ENCODE data around the gene S100A9. TPM values are rescaled to one million over a fixed set of nuclear protein-coding genes. Genes with fewer than 3 reads are reported as not detected.
A peak's percentile ranks its signal among the peaks of the same experiment; 100 is the strongest.

S100A9 gene
- total RNA-seq, 2 experiments from 2014 or later: 35.3 to 43.6 TPM

GRCh38 chr1:153336650-153337049 is 21.0 kb upstream of the S100A9 start:
- peaks cover 8% of the 10 kb centered on the region for H3K4me1 ChIP-seq (ENCODE audit: insufficient read depth, low read length)
- POLR2A ChIA-PET: no interaction called here
- no peak for DNase-seq
- H3K27me3 Mint-ChIP-seq: no peaks in the 10 kb centered on the region
- H3K36me3 Mint-ChIP-seq (ENCODE audit: low read depth): no peaks in the 10 kb centered on the region
- no peak overlapping the region for H3K4me3 Mint-ChIP-seq
- TF ChIP-seq CTCF (IDR thresholded peaks at IDR 0.05): no peak
- no peak overlapping the region for H3K27ac ChIP-seq (ENCODE audit: low read depth in 1 of 2, low read length in 2 of 2)
- H3K4me1 Mint-ChIP-seq (ENCODE audit: low read depth): peaks cover 48% of the 10 kb centered on the region
- no peak overlapping the region for H3K4me3 ChIP-seq (ENCODE audit: low read length)
- CTCF ChIA-PET: no interaction called here
- no peaks in the 10 kb centered on the region for H3K36me3 ChIP-seq (ENCODE audit: insufficient read depth, low read length)
- no peaks in the 10 kb centered on the region for H3K27me3 ChIP-seq (ENCODE audit: control insufficient read depth in 1 of 2, insufficient read depth in 2 of 2, low read length in 2 of 2)
- intact Hi-C loops (cut with DNase I, micrococcal nuclease): no loop called here
- ATAC-seq (ENCODE audit: poor library complexity): no peak
- H3K9me3 Mint-ChIP-seq: no peaks in the 10 kb centered on the region
- no peak overlapping the region for H3K27ac Mint-ChIP-seq
- peaks cover 0 to 2% of the 10 kb centered on the region in 2 experiments for H3K9me3 ChIP-seq (ENCODE audit: control insufficient read depth in 1 of 2, insufficient read depth in 1 of 2, low read length in 2 of 2)

- H3K9me3 ChIP-seq (ENCODE audit: control insufficient read depth in 1 of 2, insufficient read depth in 1 of 2, low read length in 2 of 2): no peaks in the 10 kb centered on the region
- H3K27ac Mint-ChIP-seq: no peak overlapping the region
- peaks cover 8% of the 10 kb centered on the region for H3K4me1 ChIP-seq (ENCODE audit: insufficient read depth, low read length)
- intact Hi-C loops (cut with DNase I, micrococcal nuclease): no loop called here
- no peaks in the 10 kb centered on the region for H3K36me3 Mint-ChIP-seq (ENCODE audit: low read depth)
- H3K9me3 Mint-ChIP-seq: no peaks in the 10 kb centered on the region
- TF ChIP-seq CTCF (IDR thresholded peaks at IDR 0.05): no peak
- ATAC-seq (ENCODE audit: poor library complexity): no peak
- no peak overlapping the region for H3K4me3 Mint-ChIP-seq
- CTCF ChIA-PET: no interaction called here
- peaks cover 58% of the 10 kb centered on the region for H3K4me1 Mint-ChIP-seq (ENCODE audit: low read depth)
- no peak overlapping the region for H3K27ac ChIP-seq (ENCODE audit: low read depth in 1 of 2, low read length in 2 of 2)
- no peak overlapping the region for H3K4me3 ChIP-seq (ENCODE audit: low read length)
- no peak for DNase-seq
- peaks cover 0 to 4% of the 10 kb centered on the region in 2 experiments for H3K27me3 ChIP-seq (ENCODE audit: control insufficient read depth in 1 of 2, insufficient read depth in 2 of 2, low read length in 2 of 2)
- no peaks in the 10 kb centered on the region for H3K36me3 ChIP-seq (ENCODE audit: insufficient read depth, low read length)
- H3K27me3 Mint-ChIP-seq: no peaks in the 10 kb centered on the region
- POLR2A ChIA-PET: no interaction called here
Observed at GRCh38 chr1:153337980-153338853, 19.4 kb upstream of the S100A9 start.

GRCh38 chr1:153339802-153340201 is 17.9 kb upstream of the S100A9 start:
- intact Hi-C loops (cut with DNase I, micrococcal nuclease): no loop called here
- Histone ChIP-seq H3K4me1 (ENCODE audit: insufficient read depth, low read length) (peaks cover 15% of the 10 kb centered on the region), H3K9me3 (ENCODE audit: control insufficient read depth in 1 of 2, insufficient read depth in 1 of 2, low read length in 2 of 2) (no peaks in the 10 kb centered on the region), H3K27me3 (ENCODE audit: control insufficient read depth in 1 of 2, insufficient read depth in 2 of 2, low read length in 2 of 2) (peaks cover 0 to 9% of the 10 kb centered on the region in 2 experiments), H3K36me3 (ENCODE audit: insufficient read depth, low read length) (no peaks in the 10 kb centered on the region), H3K4me3 (ENCODE audit: low read length) (no peak overlapping the region), H3K27ac (ENCODE audit: low read depth in 1 of 2, low read length in 2 of 2) (no peak overlapping the region)
- Mint-ChIP-seq H3K4me3 (peak overlapping the region; percentile 7), H3K36me3 (ENCODE audit: low read depth) (no peaks in the 10 kb centered on the region), H3K27me3 (no peaks in the 10 kb centered on the region), H3K9me3 (no peaks in the 10 kb centered on the region), H3K27ac (no peak overlapping the region), H3K4me1 (ENCODE audit: low read depth) (peaks cover 71% of the 10 kb centered on the region)
- no peak for TF ChIP-seq CTCF (IDR thresholded peaks at IDR 0.05)
- CTCF ChIA-PET: no interaction called here
- DNase-seq: peak in 1 of 14 experiments; percentile 38
- POLR2A ChIA-PET: no interaction called here
- ATAC-seq (ENCODE audit: poor library complexity): no peak
